CD4-positive, alpha-beta memory T cell (primary cell): ENCODE results near the gene HINFP. TPM values are rescaled to one million over a fixed set of nuclear protein-coding genes. Genes with fewer than 3 reads are reported as not detected.

Experiments
- CTCF ChIA-PET: fragments of 350-600 bp; sonication (Branson Sonifier 250); formaldehyde crosslinking; loops from one replicate; lab custom pipeline; 2021; ENCODE audit warnings: inconsistent platforms; ENCODE audit not compliant: partially characterized antibody; lab: Charles Lee
- POLR2A ChIA-PET: fragments of 350-600 bp; sonication (Branson Sonifier 250); formaldehyde crosslinking; loops from one replicate; lab custom pipeline; 2021; ENCODE audit not compliant: partially characterized antibody; lab: Charles Lee
- DNase-seq, 5 donors: peaks; one replicate each; pipeline versions ENCODE4 v3.0.0 to v3.0.0-alpha.2; 2020 to 2022; ENCODE audit warnings: mixed read lengths in 1 of 5
- H3K27ac ChIP-seq: one replicate; pipeline ENCODE4 v1.7.0; 2013; ENCODE audit warnings: low read depth, low read length
- H3K27me3 ChIP-seq: 2 replicates; pipeline ENCODE4 v1.7.0; 2013; ENCODE audit warnings: mild to moderate bottlenecking, low read length, moderate library complexity; ENCODE audit not compliant: insufficient read depth
- H3K36me3 ChIP-seq: 2 replicates; pipeline ENCODE4 v1.7.0; 2013; ENCODE audit warnings: mild to moderate bottlenecking, low read length, moderate library complexity; ENCODE audit not compliant: insufficient read depth
- H3K4me1 ChIP-seq: 2 replicates; pipeline ENCODE4 v1.7.0; 2013; ENCODE audit warnings: mild to moderate bottlenecking, low read length, moderate library complexity; ENCODE audit not compliant: insufficient read depth
- H3K4me3 ChIP-seq, 2 donors: one replicate each; pipeline ENCODE4 v1.7.0; 2013; ENCODE audit warnings: low read length in 2 of 2, mild to moderate bottlenecking in 1 of 2
- H3K9me3 ChIP-seq, 2 donors: one replicate each; pipeline ENCODE4 v1.7.0; 2013; ENCODE audit warnings: low read length in 2 of 2, control low read depth in 1 of 2; ENCODE audit not compliant: control insufficient read depth in 1 of 2
- H3K27ac Mint-ChIP-seq, 7 donors: one replicate each; pipeline ENCODE4 v1.8.0; 2020 to 2021; ENCODE audit warnings: mixed read lengths in 7 of 7, mild to moderate bottlenecking in 6 of 7, inconsistent platforms in 3 of 7, moderate library complexity in 3 of 7
- H3K27me3 Mint-ChIP-seq, 2 donors: one replicate each; pipeline ENCODE4 v1.8.0; 2020 to 2021; ENCODE audit warnings: mixed read lengths in 2 of 2
- H3K36me3 Mint-ChIP-seq, 2 donors: one replicate each; pipeline ENCODE4 v1.8.0; 2020 to 2021; ENCODE audit warnings: mixed read lengths in 2 of 2, inconsistent platforms in 1 of 2, mild to moderate bottlenecking in 1 of 2
- H3K4me1 Mint-ChIP-seq, 4 donors: one replicate each; pipeline ENCODE4 v1.8.0; 2020 to 2021; ENCODE audit warnings: mixed read lengths in 4 of 4, mild to moderate bottlenecking in 1 of 4
- H3K4me3 Mint-ChIP-seq, 8 donors: one replicate each; pipeline ENCODE4 v1.8.0; 2020 to 2021; ENCODE audit warnings: mixed read lengths in 8 of 8, mild to moderate bottlenecking in 7 of 8, moderate library complexity in 6 of 8, inconsistent platforms in 3 of 8
- H3K9me3 Mint-ChIP-seq, 8 donors: one replicate each; pipeline ENCODE4 v1.8.0; 2020 to 2021; ENCODE audit warnings: mixed read lengths in 8 of 8, mild to moderate bottlenecking in 5 of 8, inconsistent platforms in 3 of 8, moderate library complexity in 1 of 8
- intact Hi-C: fragments of 100-400 bp; cut with micrococcal nuclease; formaldehyde crosslinking; loops from one replicate; pipeline ENCODE4 v1.15.1; 2023
- polyA plus RNA-seq, 2 donors: library from polyadenylated mRNA; unstranded; fragments of 300-500 nt; fragmentation: Illumina TruSeq; gene quantifications; one replicate each; pipeline ENCODE4 v1.2.3, GENCODE V29; 2021
- total RNA-seq, 2 experiments: library from RNA; stranded (reverse); gene quantifications; one replicate each; pipeline ENCODE4 v1.2.3, GENCODE V29; 2021

The HINFP gene
- total RNA-seq (10 to 100 TPM; 70.8 to 75.3 TPM), polyA plus RNA-seq (10 to 100 TPM in 1 of 2 donors, 1 to 10 TPM in 1; 9.3 to 16.0 TPM)

- peaks cover 24 to 51% (median 28%) of the 10 kb centered on the region in 4 donors for H3K4me1 Mint-ChIP-seq
- H3K36me3 Mint-ChIP-seq: peaks cover 14 to 26% of the 10 kb centered on the region in 2 donors
- Histone ChIP-seq H3K9me3 (no peaks in the 10 kb centered on the region), H3K36me3 (peaks cover 10% of the 10 kb centered on the region), H3K4me1 (peaks cover 33% of the 10 kb centered on the region), H3K27ac (peak within 1 kb of the TSS; percentile 85), H3K4me3 (peak within 1 kb of the TSS; percentile 78 to 90), H3K27me3 (no peaks in the 10 kb centered on the region)
- CTCF ChIA-PET: interaction anchor here (0.7 to 2.6 kb wide), 13 partner anchors 10 to 85 kb away, joined by 3 to 11 read pairs (median 4); partner anchors contain the start of genes C2CD2L, CBL, DPAGT1 and HYOU1
- intact Hi-C loops: loop anchor here (1.0 to 5.0 kb wide), 6 partner anchors 14 to 103 kb away; partner anchors contain the start of genes C2CD2L, NLRX1, RPS25 and TRAPPC4
- H3K27ac Mint-ChIP-seq: peak within 1 kb of the TSS; percentile 90 to 98 (median 94)
- DNase-seq: peak; percentile 97 to 100 (median 99)
- H3K4me3 Mint-ChIP-seq: peak within 1 kb of the TSS; percentile 88 to 99 (median 95)
- H3K27me3 Mint-ChIP-seq: no peaks in the 10 kb centered on the region
- POLR2A ChIA-PET: interaction anchor here (0.6 to 9.3 kb wide), 17 partner anchors 9 to 762 kb away, joined by 3 to 118 read pairs (median 5); partner anchors contain the start of genes ABCG4, C2CD2L, DPAGT1 and HMBS
- no peaks in the 10 kb centered on the region for H3K9me3 Mint-ChIP-seq
These were observed at the start of gene HINFP for GRCh38 chr11:119121008-119121810. TSS of gene HINFP (plus strand) at chr11:119121580. CDS start at chr11:119126945, 5,365 bp downstream.

GRCh38 chr11:119077839-119078238 is 43.5 kb upstream of the HINFP start:
- peaks cover 73% of the 10 kb centered on the region for H3K36me3 ChIP-seq
- Mint-ChIP-seq H3K4me1 (peaks cover 0 to 1% (median under 1%) of the 10 kb centered on the region in 4 donors), H3K4me3 (no peak overlapping the region), H3K27me3 (no peaks in the 10 kb centered on the region), H3K36me3 (peaks cover 58 to 74% of the 10 kb centered on the region in 2 donors), H3K27ac (peak overlapping the region in 1 of 7 donors; percentile 36), H3K9me3 (no peaks in the 10 kb centered on the region)
- H3K4me3 ChIP-seq: no peak overlapping the region
- no peaks in the 10 kb centered on the region for H3K4me1 ChIP-seq
- H3K9me3 ChIP-seq: no peaks in the 10 kb centered on the region
- CTCF ChIA-PET: no interaction called here
- intact Hi-C loops: no loop called here
- POLR2A ChIA-PET: interaction anchor here (0.9 to 2.8 kb wide), 3 partner anchors 10 to 29 kb away, joined by 3 to 11 read pairs (median 6); partner anchors contain the start of genes C2CD2L and VPS11
- no peak overlapping the region for H3K27ac ChIP-seq
- H3K27me3 ChIP-seq: no peaks in the 10 kb centered on the region
- DNase-seq: no peak

- Mint-ChIP-seq H3K4me3 (no peak overlapping the region), H3K4me1 (no peaks in the 10 kb centered on the region), H3K9me3 (no peaks in the 10 kb centered on the region), H3K36me3 (peaks cover 49 to 64% of the 10 kb centered on the region in 2 donors), H3K27me3 (no peaks in the 10 kb centered on the region), H3K27ac (peak overlapping the region in 2 of 7 donors; percentile 9 to 47)
- Histone ChIP-seq H3K4me3 (no peak overlapping the region), H3K36me3 (peaks cover 63% of the 10 kb centered on the region), H3K4me1 (no peaks in the 10 kb centered on the region), H3K27ac (no peak overlapping the region), H3K9me3 (no peaks in the 10 kb centered on the region), H3K27me3 (no peaks in the 10 kb centered on the region)
- ChIA-PET POLR2A (interaction anchor here (0.9 to 2.8 kb wide), 3 partner anchors 11 to 28 kb away, joined by 3 to 11 read pairs (median 6); partner anchors contain the start of genes C2CD2L and VPS11), CTCF (interaction anchor here (1.1 to 1.4 kb wide), 2 partner anchors 11 to 49 kb away, joined by 3 read pairs; partner anchors contain the start of gene VPS11)
- intact Hi-C loops: no loop called here
- DNase-seq: no peak
These were observed 42.5 kb upstream of the HINFP start for GRCh38 chr11:119078675-119079420.

- Histone ChIP-seq H3K4me3 (no peak overlapping the region), H3K9me3 (no peaks in the 10 kb centered on the region), H3K27ac (no peak overlapping the region), H3K27me3 (no peaks in the 10 kb centered on the region), H3K4me1 (peaks cover 13% of the 10 kb centered on the region), H3K36me3 (peaks cover 51% of the 10 kb centered on the region)
- Mint-ChIP-seq H3K36me3 (peaks cover 46 to 64% of the 10 kb centered on the region in 2 donors), H3K4me1 (peaks cover 9 to 19% (median 14%) of the 10 kb centered on the region in 4 donors), H3K4me3 (no peak overlapping the region), H3K27me3 (no peaks in the 10 kb centered on the region), H3K27ac (peak overlapping the region in 4 of 7 donors; percentile 1 to 73 (median 40)), H3K9me3 (peaks cover 0 to 5% (median 0%) of the 10 kb centered on the region in 8 donors)
- intact Hi-C loops: no loop called here
- ChIA-PET POLR2A (interaction anchor here (2.0 to 2.2 kb wide), 2 partner anchors 13 to 14 kb away, joined by 12 to 13 read pairs; partner anchors contain the start of gene VPS11), CTCF (interaction anchor here (0.9 to 1.2 kb wide), 3 partner anchors 11 to 242 kb away, joined by 3 read pairs; no protein-coding TSS in a partner anchor)
- no peak for DNase-seq
These were observed 39.6 kb upstream of the HINFP start for GRCh38 chr11:119081682-119082260.

GRCh38 chr11:119084663-119085436 is 36.5 kb upstream of the HINFP start, which contains the start of gene HMBS:
TSS of gene HMBS (plus strand) at chr11:119084881. CDS start at chr11:119085034, 153 bp downstream.
- ChIA-PET POLR2A (interaction anchor here (0.7 to 5.0 kb wide), 22 partner anchors 10 to 294 kb away, joined by 3 to 62 read pairs (median 5); partner anchors contain the start of genes C2CD2L, CBL, CENATAC and DDX6), CTCF (interaction anchor here (1.0 to 3.8 kb wide), 8 partner anchors 10 to 112 kb away, joined by 3 to 14 read pairs (median 4); partner anchors contain the start of genes C2CD2L, CENATAC and SLC37A4)
- Mint-ChIP-seq H3K27ac (peak within 1 kb of the TSS; percentile 93 to 98 (median 96)), H3K36me3 (peaks cover 21 to 35% of the 10 kb centered on the region in 2 donors), H3K9me3 (peaks cover 0 to 5% (median 0%) of the 10 kb centered on the region in 8 donors), H3K4me3 (peak within 1 kb of the TSS; percentile 92 to 96 (median 94)), H3K27me3 (no peaks in the 10 kb centered on the region), H3K4me1 (peaks cover 9 to 19% (median 14%) of the 10 kb centered on the region in 4 donors)
- intact Hi-C loops: loop anchor here (1.0 kb wide), 4 partner anchors 10 to 36 kb away; partner anchors contain the start of genes DPAGT1, HINFP and VPS11
- Histone ChIP-seq H3K27me3 (no peaks in the 10 kb centered on the region), H3K36me3 (peaks cover 20% of the 10 kb centered on the region), H3K4me1 (peaks cover 13% of the 10 kb centered on the region), H3K9me3 (no peaks in the 10 kb centered on the region), H3K27ac (peak within 1 kb of the TSS; percentile 76), H3K4me3 (peak within 1 kb of the TSS; percentile 83 to 90)
- DNase-seq: peak; percentile 88 to 93 (median 89)
